IMR-90 (cell line): ENCODE results near the gene TEX11. TPM values are rescaled to one million over a fixed set of nuclear protein-coding genes. Genes with fewer than 3 reads are reported as not detected.
A peak's percentile ranks its signal among the peaks of the same experiment; 100 is the strongest.

ENCODE experiments used
- ATAC-seq: fragments of 200-7000 bp; cut with Tn5 transposase; 2 replicates; pipeline ENCODE4 v1.9.1; 2020; ENCODE audit warnings: low read depth, mild to moderate bottlenecking, moderate library complexity
- BruUV-seq: library from RNA; stranded (reverse); fragments of 400-500 nt; replicated peaks from 2 replicates; lab custom pipeline; 2021; lab: Mats Ljungman, UMichigan
- CTCF ChIA-PET: fragments of 300-600 bp; formaldehyde crosslinking; extraction: SDS; loops from one replicate; lab custom pipeline; 2021; ENCODE audit warnings: antibody characterized with exemption; lab: Yijun Ruan, JAX
- POLR2A ChIA-PET: fragments of 300-600 bp; sonication (Branson Sonifier 250); formaldehyde crosslinking; loops from one replicate; lab custom pipeline; 2022; ENCODE audit warnings: antibody characterized with exemption; ENCODE audit not compliant: unreplicated experiment; lab: Charles Lee
- DNase-seq: peaks from one replicate; pipeline ENCODE4 v3.0.0; 2013
- H2AFZ ChIP-seq: replicated peaks from 2 replicates; pipeline ENCODE3; 2013; ENCODE audit warnings: low read length, mild to moderate bottlenecking; ENCODE audit not compliant: poor library complexity
- H2AK5ac ChIP-seq: 2 replicates; pipeline ENCODE4 v1.6.1; 2013; ENCODE audit warnings: low read depth, low read length, inconsistent platforms
- H2AK9ac ChIP-seq: replicated peaks from 2 replicates; pipeline ENCODE3; 2013; ENCODE audit warnings: mild to moderate bottlenecking, low read depth, low read length, moderate library complexity; ENCODE audit not compliant: poor library complexity
- H2BK120ac ChIP-seq: 2 replicates; pipeline ENCODE4 v1.6.1; 2013; ENCODE audit warnings: low read depth, low read length, inconsistent platforms
- H2BK15ac ChIP-seq: 3 replicates; pipeline ENCODE4 v1.6.1; 2013; ENCODE audit warnings: low read depth, low read length, inconsistent platforms
- H2BK20ac ChIP-seq: 2 replicates; pipeline ENCODE4 v1.6.1; 2013; ENCODE audit warnings: low read depth, mild to moderate bottlenecking, inconsistent platforms, low read length, moderate library complexity
- H2BK5ac ChIP-seq: 2 replicates; pipeline ENCODE4 v1.6.1; 2013; ENCODE audit warnings: mild to moderate bottlenecking, low read depth, low read length, inconsistent platforms; ENCODE audit not compliant: poor library complexity, severe bottlenecking
- H3K14ac ChIP-seq: replicated peaks from 2 replicates; pipeline ENCODE4 v1.6.1; 2013; ENCODE audit warnings: low read depth, low read length, inconsistent platforms
- H3K18ac ChIP-seq: 2 replicates; pipeline ENCODE4 v1.6.1; 2013; ENCODE audit warnings: low read depth, low read length, control low read depth
- H3K23ac ChIP-seq: 2 replicates; pipeline ENCODE4 v1.6.1; 2013; ENCODE audit warnings: low read depth, low read length, inconsistent platforms
- H3K27ac ChIP-seq: 2 replicates; pipeline ENCODE4 v1.5.1; 2013; ENCODE audit warnings: mild to moderate bottlenecking, control low read depth, low read length; ENCODE audit not compliant: insufficient read depth
- H3K27me3 ChIP-seq: 2 replicates; pipeline ENCODE4 v1.6.1; 2013; ENCODE audit warnings: low read length; ENCODE audit not compliant: control insufficient read depth, insufficient read depth
- H3K36me3 ChIP-seq: 2 replicates; pipeline ENCODE4 v1.6.1; 2013; ENCODE audit warnings: low read length, mixed read lengths; ENCODE audit not compliant: control insufficient read depth, insufficient read depth
- H3K4ac ChIP-seq: 2 replicates; pipeline ENCODE4 v1.6.1; 2013; ENCODE audit warnings: low read depth, low read length, inconsistent platforms
- H3K4me1 ChIP-seq: 2 replicates; pipeline ENCODE4 v1.6.1; 2013; ENCODE audit warnings: low read length, mixed read lengths; ENCODE audit not compliant: control insufficient read depth, insufficient read depth
- H3K4me2 ChIP-seq: 2 replicates; pipeline ENCODE4 v1.6.1; 2013; ENCODE audit warnings: low read depth, mild to moderate bottlenecking, control low read depth, low read length, moderate library complexity
- H3K4me3 ChIP-seq: 2 replicates; pipeline ENCODE4 v1.5.1; 2013; ENCODE audit warnings: low read depth, mild to moderate bottlenecking, control low read depth, low read length, moderate library complexity; ENCODE audit not compliant: insufficient read depth
- H3K56ac ChIP-seq: 2 replicates; pipeline ENCODE4 v1.6.1; 2013; ENCODE audit warnings: low read length, inconsistent platforms; ENCODE audit not compliant: insufficient read depth; ENCODE audit errors: extremely low read depth
- H3K79me1 ChIP-seq, 2 experiments: 2 replicates each; pipeline ENCODE4 v1.6.1; 2013; ENCODE audit warnings: low read length in 2 of 2, inconsistent platforms in 1 of 2, low read depth in 1 of 2
- H3K9ac ChIP-seq: 2 replicates; pipeline ENCODE4 v1.6.1; 2013; ENCODE audit warnings: low read depth, low read length, control low read depth
- H3K9me1 ChIP-seq: 2 replicates; pipeline ENCODE4 v1.6.1; 2013; ENCODE audit warnings: low read length, inconsistent platforms; ENCODE audit not compliant: insufficient read depth
- H3K9me3 ChIP-seq: 2 replicates; pipeline ENCODE4 v1.6.1; 2013; ENCODE audit warnings: low read length; ENCODE audit not compliant: control insufficient read depth, insufficient read depth
- H4K20me1 ChIP-seq: 2 replicates; pipeline ENCODE4 v1.6.1; 2013; ENCODE audit warnings: low read length, inconsistent platforms; ENCODE audit not compliant: insufficient read depth
- H4K5ac ChIP-seq: 2 replicates; pipeline ENCODE4 v1.6.1; 2013; ENCODE audit warnings: mild to moderate bottlenecking, low read depth, low read length, control low read depth
- H4K8ac ChIP-seq, 2 experiments: 2 replicates each; pipeline ENCODE4 v1.6.1; 2013; ENCODE audit warnings: low read depth in 2 of 2, low read length in 2 of 2, control low read depth in 1 of 2, inconsistent platforms in 1 of 2
- H4K91ac ChIP-seq: 2 replicates; pipeline ENCODE4 v1.6.1; 2013; ENCODE audit warnings: low read depth, low read length, inconsistent platforms; ENCODE audit not compliant: insufficient read depth
- BHLHE40 ChIP-seq: fragments of 150-350 bp; IDR thresholded peaks from 2 replicates; pipeline ENCODE4 v1.6.1; 2016; ENCODE audit warnings: mild to moderate bottlenecking, low read depth, low read length
- FOS ChIP-seq: fragments of 150-350 bp; IDR thresholded peaks from 2 replicates; pipeline ENCODE4 v1.6.1; 2016; ENCODE audit warnings: low read depth, low read length
- MXI1 ChIP-seq: IDR thresholded peaks from 2 replicates; pipeline ENCODE4 v1.6.1; 2012; ENCODE audit warnings: low read depth, mild to moderate bottlenecking, low read length, moderate library complexity, borderline replicate concordance
- NFE2L2 ChIP-seq: fragments of 150-350 bp; IDR thresholded peaks from 2 replicates; pipeline ENCODE4 v1.6.1; 2016; ENCODE audit warnings: low read depth, mild to moderate bottlenecking, low read length
- RAD21 ChIP-seq: IDR thresholded peaks from 2 replicates; pipeline ENCODE4 v1.6.1; 2012; ENCODE audit warnings: low read length, improper control_type of control experiment
- SMC3 ChIP-seq: fragments of 150-350 bp; IDR thresholded peaks from 2 replicates; pipeline ENCODE4 v1.6.1; 2016; ENCODE audit warnings: low read depth, mild to moderate bottlenecking, antibody characterized with exemption, low read length, moderate library complexity
- WGBS, 2 experiments: methylation state at CpG; one replicate each; pipeline versions ENCODE4 v1.1.5 to v1.1.7; 2013; ENCODE audit warnings: missing lambda C conversion rate in 2 of 2; ENCODE audit not compliant: insufficient read length in 1 of 2; ENCODE audit errors: extremely low coverage in 2 of 2; 5-methylcytosine and 5-hydroxymethylcytosine counted together
- dilution Hi-C: fragments of 300-500 bp; cut with HindIII; formaldehyde crosslinking; loops from one replicate; pipeline ENCODE4 v1.14.3; 2018; ENCODE audit warnings: low sequenced_read_pairs; ENCODE audit not compliant: unreplicated experiment
- in situ Hi-C: fragments of 300-500 bp; cut with MboI; formaldehyde crosslinking; loops from 3 replicates; pipeline ENCODE4 v1.14.3; 2019; ENCODE audit warnings: low sequenced_read_pairs, inconsistent platforms, mixed read lengths
- intact Hi-C: fragments of 100-400 bp; cut with micrococcal nuclease; formaldehyde crosslinking; loops from 2 replicates; pipeline ENCODE4 v1.10.0; 2022
- polyA plus RNA-seq, 3 experiments: library from polyadenylated mRNA; depleted of rRNA; stranded (reverse); fragments of >200 nt; gene quantifications; 2 replicates each; pipeline ENCODE4 v1.2.3, GENCODE V29; 2012; ENCODE audit warnings: low replicate concordance in 1 of 3
- total RNA-seq: library from RNA; depleted of rRNA; stranded (reverse); fragments of >200 nt; gene quantifications from 2 replicates; pipeline ENCODE4 v1.2.3, GENCODE V29; 2012
- TF ChIP-seq, protein P1 (sequence below): conservative IDR thresholded peaks from 2 replicates; pipeline ENCODE4 v1.5.1; 2012; ENCODE audit warnings: mild to moderate bottlenecking, low read depth, low read length, improper control_type of control experiment
- TF ChIP-seq, protein P2 (sequence below): fragments of 150-350 bp; IDR thresholded peaks from 2 replicates; pipeline ENCODE4 v1.6.1; 2017; ENCODE audit warnings: mild to moderate bottlenecking, antibody characterized with exemption, low read length, low read depth

Gene TEX11
- total and polyA plus RNA-seq, 2 of the 4 experiments (the other 2 are of a cell fraction) = not detected

DNA sequence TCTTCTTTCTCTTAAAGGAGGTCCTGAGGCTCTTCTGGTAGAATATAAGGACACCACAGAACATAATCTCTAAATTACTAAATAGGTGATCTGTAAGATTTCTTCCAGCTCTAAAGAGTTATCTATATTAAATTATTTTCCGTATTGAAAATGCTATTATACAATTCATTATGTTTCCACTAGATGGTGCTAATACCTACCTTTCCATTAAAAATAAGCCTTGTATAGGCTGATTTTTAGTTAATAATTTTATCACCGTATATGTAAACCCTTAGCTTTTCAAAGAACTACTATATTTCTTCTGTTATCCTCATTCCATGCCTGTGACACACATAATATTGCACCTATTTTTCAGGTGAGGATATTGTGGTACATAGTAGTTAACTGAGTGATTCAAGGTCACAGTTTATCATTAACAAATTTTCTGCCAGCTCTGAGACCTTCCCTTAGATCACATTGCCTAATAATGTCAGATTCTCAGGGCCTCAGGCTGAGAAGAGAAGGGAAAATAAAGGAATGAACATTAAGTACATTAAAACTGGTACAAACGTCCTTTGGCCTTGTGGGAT lies 138.8 kb downstream of the TEX11 start:
- no peak overlapping the region for H2AK9ac ChIP-seq
- no peaks in the 10 kb centered on the region for H3K9me3 ChIP-seq
- DNase-seq (peak; percentile 5), ATAC-seq (no peak)
- no peak overlapping the region for H3K23ac ChIP-seq
- no peak overlapping the region for H2AFZ ChIP-seq
- no peak overlapping the region for H3K56ac ChIP-seq
- no peak overlapping the region for H3K4me2 ChIP-seq
- no peak overlapping the region for H2AK5ac ChIP-seq
- ChIA-PET POLR2A (no interaction called here), CTCF (interaction anchor here (0.9 to 1.2 kb wide), 2 partner anchors 111 to 201 kb away, joined by 3 to 5 read pairs; no protein-coding TSS in a partner anchor)
- in situ Hi-C loops (loop anchor here (5.0 to 25.0 kb wide), 2 partner anchors 408 to 868 kb away; no protein-coding TSS in a partner anchor), dilution Hi-C loops (no loop called here), intact Hi-C loops (loop anchor here (1.0 to 5.0 kb wide), 2 partner anchors 188 to 410 kb away; no protein-coding TSS in a partner anchor)
- H4K20me1 ChIP-seq = no peaks in the 10 kb centered on the region
- no peaks in the 10 kb centered on the region for H3K36me3 ChIP-seq
- H3K27ac ChIP-seq = no peak overlapping the region
- no peaks in the 10 kb centered on the region for H3K79me1 ChIP-seq
- no peak overlapping the region for H2BK20ac ChIP-seq
- H4K8ac ChIP-seq = no peak overlapping the region
- no peak overlapping the region for H2BK15ac ChIP-seq
- H2BK120ac ChIP-seq = no peak overlapping the region
- BruUV-seq = no TSS peak
- no peaks in the 10 kb centered on the region for H3K9me1 ChIP-seq
- no peak overlapping the region for H4K5ac ChIP-seq
- H3K4ac ChIP-seq = no peak overlapping the region
- no peaks in the 10 kb centered on the region; the same call in 1 of the 2 replicates for H3K27me3 ChIP-seq
- H2BK5ac ChIP-seq = no peak overlapping the region
- no peak overlapping the region for H3K9ac ChIP-seq
- no peak overlapping the region for H3K4me3 ChIP-seq
- TF ChIP-seq MXI1 (no peak), SMC3 (peak; percentile 34; the same call in 1 of the 2 replicates), BHLHE40 (no peak), RAD21 (peak; percentile 47), NFE2L2 (no peak), FOS (no peak)
- TF ChIP-seq, protein P1, sequence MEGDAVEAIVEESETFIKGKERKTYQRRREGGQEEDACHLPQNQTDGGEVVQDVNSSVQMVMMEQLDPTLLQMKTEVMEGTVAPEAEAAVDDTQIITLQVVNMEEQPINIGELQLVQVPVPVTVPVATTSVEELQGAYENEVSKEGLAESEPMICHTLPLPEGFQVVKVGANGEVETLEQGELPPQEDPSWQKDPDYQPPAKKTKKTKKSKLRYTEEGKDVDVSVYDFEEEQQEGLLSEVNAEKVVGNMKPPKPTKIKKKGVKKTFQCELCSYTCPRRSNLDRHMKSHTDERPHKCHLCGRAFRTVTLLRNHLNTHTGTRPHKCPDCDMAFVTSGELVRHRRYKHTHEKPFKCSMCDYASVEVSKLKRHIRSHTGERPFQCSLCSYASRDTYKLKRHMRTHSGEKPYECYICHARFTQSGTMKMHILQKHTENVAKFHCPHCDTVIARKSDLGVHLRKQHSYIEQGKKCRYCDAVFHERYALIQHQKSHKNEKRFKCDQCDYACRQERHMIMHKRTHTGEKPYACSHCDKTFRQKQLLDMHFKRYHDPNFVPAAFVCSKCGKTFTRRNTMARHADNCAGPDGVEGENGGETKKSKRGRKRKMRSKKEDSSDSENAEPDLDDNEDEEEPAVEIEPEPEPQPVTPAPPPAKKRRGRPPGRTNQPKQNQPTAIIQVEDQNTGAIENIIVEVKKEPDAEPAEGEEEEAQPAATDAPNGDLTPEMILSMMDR = peak; percentile 52
- TF ChIP-seq, protein P2, sequence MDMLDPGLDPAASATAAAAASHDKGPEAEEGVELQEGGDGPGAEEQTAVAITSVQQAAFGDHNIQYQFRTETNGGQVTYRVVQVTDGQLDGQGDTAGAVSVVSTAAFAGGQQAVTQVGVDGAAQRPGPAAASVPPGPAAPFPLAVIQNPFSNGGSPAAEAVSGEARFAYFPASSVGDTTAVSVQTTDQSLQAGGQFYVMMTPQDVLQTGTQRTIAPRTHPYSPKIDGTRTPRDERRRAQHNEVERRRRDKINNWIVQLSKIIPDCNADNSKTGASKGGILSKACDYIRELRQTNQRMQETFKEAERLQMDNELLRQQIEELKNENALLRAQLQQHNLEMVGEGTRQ = no peak
- H3K18ac ChIP-seq = no peak overlapping the region
- no peaks in the 10 kb centered on the region for H3K4me1 ChIP-seq
- H4K91ac ChIP-seq = no peak overlapping the region
- WGBS, 2 experiments = no CpG with 5 or more reads among the region's 3 CpGs
- H3K14ac ChIP-seq = no peak overlapping the region
